Osteoblast (primary cell): ENCODE data around the gene TMC1. TPM values are rescaled to one million over a fixed set of nuclear protein-coding genes. Genes with fewer than 3 reads are reported as not detected.

ENCODE experiments used
- DNase-seq: peaks from one replicate; pipeline ENCODE4 v3.0.0; 2011; ENCODE audit warnings: low spot score, mixed read lengths; ENCODE audit not compliant: insufficient read length; ENCODE audit errors: missing footprints
- H2AFZ ChIP-seq: 2 replicates; pipeline ENCODE4 v1.6.0; 2011; ENCODE audit warnings: mild to moderate bottlenecking, low read length
- H3K27ac ChIP-seq: 2 replicates; pipeline ENCODE4 v1.5.1; 2011; ENCODE audit warnings: mild to moderate bottlenecking, low read depth, low read length, moderate library complexity
- H3K27me3 ChIP-seq: 2 replicates; pipeline ENCODE4 v1.6.0; 2012; ENCODE audit warnings: mild to moderate bottlenecking, control low read depth, inconsistent platforms, low read length, moderate library complexity; ENCODE audit not compliant: insufficient read depth
- H3K36me3 ChIP-seq: 2 replicates; pipeline ENCODE4 v1.5.1; 2011; ENCODE audit warnings: mild to moderate bottlenecking, low read length, control low read depth, moderate library complexity; ENCODE audit not compliant: insufficient read depth
- H3K4me1 ChIP-seq: 2 replicates; pipeline ENCODE4 v1.5.1; 2011; ENCODE audit warnings: mild to moderate bottlenecking, low read length, control low read depth, moderate library complexity; ENCODE audit not compliant: insufficient read depth
- H3K4me2 ChIP-seq: 2 replicates; pipeline ENCODE4 v1.6.0; 2011; ENCODE audit warnings: mild to moderate bottlenecking, low read length; ENCODE audit not compliant: insufficient read depth
- H3K4me3 ChIP-seq: fragments of 200-600 bp; sonication (generic); 3 replicates; pipeline ENCODE4 v1.5.1; 2012; ENCODE audit warnings: mild to moderate bottlenecking, low read length, inconsistent platforms; ENCODE audit not compliant: insufficient read depth
- H3K79me2 ChIP-seq: 2 replicates; pipeline ENCODE4 v1.6.0; 2012; ENCODE audit warnings: mild to moderate bottlenecking, low read length, control low read depth, inconsistent platforms; ENCODE audit not compliant: insufficient read depth
- H3K9me3 ChIP-seq: 2 replicates; pipeline ENCODE4 v1.5.1; 2011; ENCODE audit warnings: low read depth, low read length, control low read depth
- H4K20me1 ChIP-seq: 2 replicates; pipeline ENCODE4 v1.6.0; 2012; ENCODE audit warnings: mild to moderate bottlenecking, low read length, control low read depth; ENCODE audit not compliant: insufficient read depth
- CTCF ChIP-seq: IDR thresholded peaks from 2 replicates; pipeline ENCODE4 v1.5.1; 2011; ENCODE audit warnings: mild to moderate bottlenecking, low read depth, low read length, moderate library complexity; ENCODE audit errors: extremely low read depth
- total RNA-seq: library from RNA; depleted of rRNA; stranded (reverse); fragments of >200 nt; gene quantifications from 2 replicates; pipeline ENCODE4 v1.2.3, GENCODE V29; 2012

Gene TMC1
- total RNA-seq, 1 donor = under 0.01 TPM

DNA sequence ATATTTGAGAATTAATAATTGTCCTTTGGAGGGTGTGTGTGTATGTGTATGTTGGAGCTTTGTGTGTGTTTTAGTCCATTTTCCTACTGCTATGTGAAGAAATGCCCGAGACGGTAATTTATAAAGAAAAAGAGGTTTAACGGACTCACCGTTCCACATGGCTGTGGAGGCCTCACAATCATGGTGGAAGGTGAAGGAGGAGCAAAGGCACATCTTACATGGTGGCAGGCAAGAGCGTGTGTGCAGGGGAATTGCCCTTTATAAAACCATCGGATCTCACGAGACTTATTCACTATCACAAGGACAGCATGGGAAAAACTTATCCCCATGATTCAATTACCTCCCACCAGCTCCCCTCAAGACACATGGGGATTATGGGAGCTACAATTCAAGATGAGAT lies 44.1 kb downstream of the TMC1 start:
- Histone ChIP-seq H3K27me3 (no peaks in the 10 kb centered on the region), H4K20me1 (no peaks in the 10 kb centered on the region), H3K9me3 (no peaks in the 10 kb centered on the region), H3K4me3 (no peak overlapping the region), H3K27ac (no peak overlapping the region), H3K4me2 (no peak overlapping the region), H2AFZ (no peak overlapping the region), H3K4me1 (no peaks in the 10 kb centered on the region), H3K79me2 (no peaks in the 10 kb centered on the region), H3K36me3 (no peaks in the 10 kb centered on the region)
- DNase-seq = no peak
- TF ChIP-seq CTCF = no peak

- H3K27me3 ChIP-seq = no peaks in the 10 kb centered on the region
- TF ChIP-seq CTCF = no peak
- no peak overlapping the region for H3K4me2 ChIP-seq
- H3K79me2 ChIP-seq = no peaks in the 10 kb centered on the region
- no peaks in the 10 kb centered on the region for H3K36me3 ChIP-seq
- no peaks in the 10 kb centered on the region for H3K9me3 ChIP-seq
- peaks cover 24% of the 10 kb centered on the region for H3K4me1 ChIP-seq
- no peaks in the 10 kb centered on the region for H4K20me1 ChIP-seq
- H3K27ac ChIP-seq = no peak overlapping the region
- H2AFZ ChIP-seq = no peak overlapping the region
- DNase-seq = no peak
- no peak overlapping the region for H3K4me3 ChIP-seq
Observed at GRCh38 chr9:72574156-72574810, 52.9 kb downstream of the TMC1 start.

DNA sequence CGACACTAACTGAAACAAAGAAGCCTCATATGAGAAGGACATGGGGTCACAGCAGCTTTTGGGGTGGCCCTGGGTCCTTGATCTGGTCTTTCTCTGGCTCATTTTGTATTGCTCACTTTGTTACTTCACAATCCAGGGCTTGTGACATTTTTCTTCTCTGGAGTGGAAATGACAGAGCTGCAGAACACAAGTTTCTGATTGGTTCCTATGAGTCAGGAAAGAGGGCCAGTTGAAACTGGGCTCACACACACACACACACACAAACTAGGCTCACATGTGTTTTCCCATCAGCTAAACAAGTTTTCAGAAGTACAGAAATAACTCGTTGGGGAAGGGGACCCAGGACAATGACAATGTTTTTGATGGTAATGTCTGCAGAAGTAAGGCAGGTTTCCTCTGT lies 54.3 kb downstream of the TMC1 start:
- Histone ChIP-seq H3K4me3 (no peak overlapping the region), H3K4me2 (no peak overlapping the region), H2AFZ (peak overlapping the region; percentile 5), H3K27me3 (no peaks in the 10 kb centered on the region), H3K79me2 (no peaks in the 10 kb centered on the region), H3K9me3 (no peaks in the 10 kb centered on the region), H3K4me1 (peaks cover 38% of the 10 kb centered on the region), H4K20me1 (no peaks in the 10 kb centered on the region), H3K36me3 (no peaks in the 10 kb centered on the region), H3K27ac (no peak overlapping the region)
- no peak for TF ChIP-seq CTCF
- no peak for DNase-seq

DNA sequence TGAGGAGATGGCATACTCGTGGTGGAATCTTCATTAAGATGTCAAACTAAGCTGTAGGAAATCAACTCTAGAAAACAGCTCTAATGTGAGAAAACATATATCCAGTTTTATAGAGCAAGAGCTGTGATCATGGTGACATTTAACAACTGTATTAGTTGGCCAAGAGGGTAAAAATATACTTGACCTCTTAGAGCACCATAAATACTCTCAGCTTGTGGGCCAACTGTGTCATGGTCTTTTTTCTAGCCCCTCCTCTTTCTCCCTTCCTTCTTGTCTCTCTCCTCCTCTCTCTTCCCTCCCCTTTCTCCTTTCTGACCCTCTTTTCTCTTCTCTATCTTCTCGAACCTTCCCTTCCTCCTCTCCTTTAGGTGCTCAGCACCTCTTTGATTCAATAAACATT lies 54.7 kb downstream of the TMC1 start:
- Histone ChIP-seq H3K9me3 (no peaks in the 10 kb centered on the region), H4K20me1 (no peaks in the 10 kb centered on the region), H3K79me2 (no peaks in the 10 kb centered on the region), H3K27me3 (no peaks in the 10 kb centered on the region), H3K4me2 (no peak overlapping the region), H3K4me3 (no peak overlapping the region), H3K27ac (no peak overlapping the region), H2AFZ (peak overlapping the region; percentile 30), H3K36me3 (no peaks in the 10 kb centered on the region), H3K4me1 (peaks cover 42% of the 10 kb centered on the region)
- DNase-seq = no peak
- no peak for TF ChIP-seq CTCF
